HepG2 (cell line): ENCODE results near the gene PLB1. TPM values are rescaled to one million over a fixed set of nuclear protein-coding genes. Genes with fewer than 3 reads are reported as not detected.

Source experiments
- CEBPB ChIP-seq: IDR thresholded peaks from 2 replicates; pipeline ENCODE4 v1.6.1; 2011; ENCODE audit warnings: low read depth, low read length, improper control_type of control experiment, borderline replicate concordance
- CREB3 ChIP-seq: sonication (generic); formaldehyde crosslinking; IDR thresholded peaks from 2 replicates; pipeline ENCODE4 v1.5.0; 2020; ENCODE audit warnings: missing genetic modification reagents
- IKZF4 ChIP-seq: sonication (generic); formaldehyde crosslinking; IDR thresholded peaks from 2 replicates; pipeline ENCODE4 v1.5.1; 2020; ENCODE audit warnings: borderline replicate concordance, mild to moderate bottlenecking, low read depth, missing genetic modification reagents; ENCODE audit errors: not compliant biosample characterization
- KAT7 ChIP-seq: IDR thresholded peaks from 2 replicates; pipeline ENCODE4 v1.6.1; 2018; ENCODE audit warnings: borderline replicate concordance, missing compliant biosample characterization
- NKX3-1 ChIP-seq: sonication (generic); formaldehyde crosslinking; IDR thresholded peaks from 2 replicates; pipeline ENCODE4 v1.5.0; 2020; ENCODE audit warnings: missing genetic modification reagents
- NRL ChIP-seq: sonication (generic); formaldehyde crosslinking; IDR thresholded peaks from 2 replicates; pipeline ENCODE4 v1.5.0; 2020; ENCODE audit warnings: missing genetic modification reagents, mild to moderate bottlenecking, moderate library complexity, borderline replicate concordance
- PITX1 ChIP-seq: sonication (generic); formaldehyde crosslinking; IDR thresholded peaks from 2 replicates; pipeline ENCODE4 v1.5.1; 2020; ENCODE audit warnings: mild to moderate bottlenecking, missing genetic modification reagents
- RXRA ChIP-seq: sonication (generic); formaldehyde crosslinking; IDR thresholded peaks from 2 replicates; pipeline ENCODE4 v1.5.1; 2020; ENCODE audit warnings: missing genetic modification reagents
- SNAPC2 ChIP-seq: sonication (generic); formaldehyde crosslinking; IDR thresholded peaks from 2 replicates; pipeline ENCODE4 v1.8.1; 2022; ENCODE audit warnings: mild to moderate bottlenecking, missing genetic modification reagents
- SOX6 ChIP-seq, 2 experiments: fragments of 450-650 bp in 1 of 2; sonication (generic) in 1 of 2; formaldehyde crosslinking in 1 of 2; IDR thresholded peaks; 2 replicates each; pipeline versions ENCODE4 v1.4.0 to v1.6.1; 2017 to 2020; ENCODE audit warnings: antibody characterized with exemption in 1 of 2, mild to moderate bottlenecking in 1 of 2, missing genetic modification reagents in 1 of 2
- ZBTB8A ChIP-seq: sonication (generic); formaldehyde crosslinking; IDR thresholded peaks from 2 replicates; pipeline ENCODE4 v1.4.0; 2020; ENCODE audit warnings: mild to moderate bottlenecking, low read depth, missing genetic modification reagents, borderline replicate concordance
- ZFP1 ChIP-seq: IDR thresholded peaks from 2 replicates; pipeline ENCODE4 v1.6.1; 2016
- ZNF20 ChIP-seq: sonication (generic); formaldehyde crosslinking; IDR thresholded peaks from 2 replicates; pipeline ENCODE4 v1.4.0; 2020; ENCODE audit warnings: mild to moderate bottlenecking, moderate library complexity, missing genetic modification reagents
- ZNF24 ChIP-seq: fragments of 450-650 bp; IDR thresholded peaks from 2 replicates; pipeline ENCODE4 v1.6.1; 2017; ENCODE audit warnings: antibody characterized with exemption, mild to moderate bottlenecking
- ZNF282 ChIP-seq: fragments of 450-650 bp; IDR thresholded peaks from 2 replicates; pipeline ENCODE4 v1.6.1; 2018; ENCODE audit not compliant: partially characterized antibody
- ZNF513 ChIP-seq: sonication (generic); formaldehyde crosslinking; conservative IDR thresholded peaks from 2 replicates; pipeline ENCODE4 v1.5.0; 2020; ENCODE audit warnings: missing genetic modification reagents
- ZNF567 ChIP-seq: sonication (generic); formaldehyde crosslinking; IDR thresholded peaks from 2 replicates; pipeline ENCODE4 v1.8.1; 2023; ENCODE audit warnings: mild to moderate bottlenecking, missing genetic modification reagents, borderline replicate concordance
- ZNF609 ChIP-seq: sonication (generic); formaldehyde crosslinking; IDR thresholded peaks from 2 replicates; pipeline ENCODE4 v1.4.0; 2020; ENCODE audit warnings: mild to moderate bottlenecking, missing genetic modification reagents, borderline replicate concordance
- ZNF615 ChIP-seq: sonication (generic); formaldehyde crosslinking; IDR thresholded peaks from 2 replicates; pipeline ENCODE4 v1.5.0; 2020; ENCODE audit warnings: mild to moderate bottlenecking, missing genetic modification reagents, borderline replicate concordance
- ZNF704 ChIP-seq: sonication (generic); formaldehyde crosslinking; IDR thresholded peaks from 2 replicates; pipeline ENCODE4 v1.8.1; 2023; ENCODE audit warnings: mild to moderate bottlenecking, inconsistent platforms, moderate library complexity, missing genetic modification reagents, borderline replicate concordance
- ZNF709 ChIP-seq: sonication (generic); formaldehyde crosslinking; IDR thresholded peaks from 2 replicates; pipeline ENCODE4 v1.5.0; 2020; ENCODE audit warnings: mild to moderate bottlenecking, missing genetic modification reagents
- ZSCAN20 ChIP-seq: sonication (generic); formaldehyde crosslinking; IDR thresholded peaks from 2 replicates; pipeline ENCODE4 v1.4.0; 2020; ENCODE audit warnings: missing genetic modification reagents, mild to moderate bottlenecking, borderline replicate concordance
- polyA plus RNA-seq, 8 experiments: library from polyadenylated mRNA; depleted of rRNA in 3 of 8; stranded (reverse) in 7 of 8; unstranded in 1 of 8; fragments of >200 nt; fragmentation: Illumina TruSeq in 4 of 8; extraction: Trizol in 4 of 8; gene quantifications; 2 replicates each; pipeline versions ENCODE4 v1.2.1 to v1.2.3, GENCODE V29; 2011 to 2016; ENCODE audit warnings: low read depth in 4 of 8, missing spikeins in 1 of 8, mixed read lengths in 1 of 8; ENCODE audit not compliant: insufficient read depth in 1 of 8
- total RNA-seq, 5 experiments: library from RNA; depleted of rRNA; stranded (reverse); fragments of >200 nt; fragmentation: Illumina TruSeq; extraction: Trizol; gene quantifications; 2 replicates each; pipeline ENCODE4 v1.2.3, GENCODE V29; 2016; ENCODE audit warnings: low read depth in 1 of 5

The PLB1 gene
- total and polyA plus RNA-seq, 2 of the 13 experiments (the other 11 are each of a cell fraction or from before 2014, with no cell fraction given), result 0.20 to 1.8 TPM

GRCh38 chr2:28452534-28453081 is 43.3 kb upstream of the PLB1 start (continued):
- TF ChIP-seq CEBPB, result no peak
- no peak for TF ChIP-seq NKX3-1 (CRISPR knock-in tag)
- no peak for TF ChIP-seq ZNF615 (CRISPR knock-in tag)
- no peak for TF ChIP-seq ZBTB8A (CRISPR knock-in tag)
- TF ChIP-seq ZSCAN20, result no peak
- TF ChIP-seq ZNF709 (CRISPR knock-in tag), result no peak
- TF ChIP-seq NRL (CRISPR knock-in tag), result no peak
- no peak for TF ChIP-seq ZNF704
- TF ChIP-seq IKZF4 (CRISPR knock-in tag), result no peak
- TF ChIP-seq ZNF20 (CRISPR knock-in tag), result no peak
- TF ChIP-seq SOX6 (IDR thresholded peaks at IDR 0.05), result no peak
- TF ChIP-seq SOX6 (CRISPR knock-in tag; IDR thresholded peaks at IDR 0.05), result peak; percentile 60
- TF ChIP-seq CREB3 (CRISPR knock-in tag), result no peak
- no peak for TF ChIP-seq ZNF609
- TF ChIP-seq KAT7 (CRISPR knock-in tag), result no peak
- peak; percentile 52; the same call in 1 of the 2 replicates for TF ChIP-seq PITX1 (CRISPR knock-in tag)
- no peak for TF ChIP-seq ZFP1 (CRISPR knock-in tag)
- TF ChIP-seq ZNF513 (CRISPR knock-in tag), result no peak
- TF ChIP-seq ZNF282, result no peak
- TF ChIP-seq ZNF567, result peak; percentile 47; the same call in 1 of the 2 replicates
- TF ChIP-seq RXRA (CRISPR knock-in tag), result 0 out of 2 replicates have a peak, but pooled peaks have one; percentile 26
- no peak for TF ChIP-seq ZNF24
- no peak for TF ChIP-seq SNAPC2
